ENCODE results near the gene P2RX4.

DNA sequence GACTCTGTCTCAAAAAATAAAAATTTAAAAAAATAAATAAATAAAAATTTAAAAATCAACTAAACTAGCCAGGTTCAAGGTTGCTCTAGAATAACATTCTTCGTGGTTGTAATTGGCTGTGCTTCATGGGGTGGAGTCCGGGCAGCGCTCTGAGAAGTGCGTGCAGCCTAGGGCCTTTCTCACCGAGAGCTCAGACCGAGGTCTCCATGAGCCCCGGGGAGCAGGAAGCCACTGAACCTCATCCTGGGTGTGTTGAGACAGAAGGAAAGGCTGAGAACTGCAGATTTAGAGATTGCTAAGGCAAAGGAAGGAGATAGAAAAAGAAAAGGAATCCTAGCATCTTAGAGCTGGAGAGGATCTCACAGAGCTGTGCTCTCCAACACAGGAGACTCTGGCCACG is 14.7 kb downstream of the P2RX4 start:
- TF ChIP-seq POLR2A (IDR thresholded peaks at IDR 0.05; ENCODE audit: low read depth, low read length): no peak
- TF ChIP-seq POLR2AphosphoS5 (IDR thresholded peaks at IDR 0.05; ENCODE audit: low read depth, low read length): no peak
